ENCODE results near the gene TSNAX.

- TF ChIP-seq POLR2A (IDR thresholded peaks at IDR 0.05) (no peak), CTCF (IDR thresholded peaks at IDR 0.05) (no peak)
These were observed 77.0 kb downstream of the TSNAX start for GRCh38 chr1:231605149-231606100.
